GM23248 (cell line): Measurements from ENCODE around the gene NAPSA. TPM values are rescaled to one million over a fixed set of nuclear protein-coding genes. Genes with fewer than 3 reads are reported as not detected.

Experiments used
- DNase-seq: peaks from one replicate; pipeline ENCODE4 v3.0.0-alpha.2; 2015
- H2AFZ ChIP-seq: fragments of 200-600 bp; sonication (generic); 2 replicates; pipeline ENCODE4 v1.6.1; 2016; ENCODE audit warnings: antibody characterized with exemption
- H3F3A ChIP-seq: fragments of 200-600 bp; sonication (generic); 2 replicates; pipeline ENCODE4 v1.6.1; 2016; ENCODE audit warnings: mild to moderate bottlenecking, antibody characterized with exemption, mixed run types; ENCODE audit not compliant: insufficient read depth
- H3K27ac ChIP-seq: fragments of 200-600 bp; sonication (generic); 2 replicates; pipeline ENCODE4 v1.5.1; 2016; ENCODE audit warnings: mild to moderate bottlenecking
- H3K27me3 ChIP-seq: fragments of 200-600 bp; sonication (generic); replicated peaks from 2 replicates; pipeline ENCODE4 v1.6.1; 2016; ENCODE audit warnings: mild to moderate bottlenecking; ENCODE audit not compliant: insufficient read depth
- H3K36me3 ChIP-seq: fragments of 200-600 bp; sonication (generic); 2 replicates; pipeline ENCODE4 v1.6.1; 2016; ENCODE audit warnings: low read depth, mild to moderate bottlenecking
- H3K4me1 ChIP-seq: fragments of 200-600 bp; sonication (generic); 2 replicates; pipeline ENCODE4 v1.6.1; 2016; ENCODE audit warnings: mild to moderate bottlenecking; ENCODE audit not compliant: insufficient read depth
- H3K4me2 ChIP-seq: fragments of 200-600 bp; sonication (generic); one replicate; pipeline ENCODE4 v1.6.1; 2016; ENCODE audit warnings: mild to moderate bottlenecking; ENCODE audit not compliant: unreplicated experiment
- H3K4me3 ChIP-seq: fragments of 200-600 bp; sonication (generic); 2 replicates; pipeline ENCODE4 v1.5.1; 2016; ENCODE audit warnings: mild to moderate bottlenecking
- H3K79me2 ChIP-seq: fragments of 200-600 bp; sonication (generic); 2 replicates; pipeline ENCODE4 v1.6.1; 2016; ENCODE audit warnings: mild to moderate bottlenecking; ENCODE audit not compliant: insufficient read depth
- H3K9ac ChIP-seq: fragments of 200-600 bp; sonication (generic); 2 replicates; pipeline ENCODE4 v1.6.1; 2016; ENCODE audit warnings: mild to moderate bottlenecking
- H3K9me2 ChIP-seq: fragments of 200-600 bp; sonication (generic); 2 replicates; pipeline ENCODE4 v1.6.1; 2016; ENCODE audit warnings: mixed run types, mild to moderate bottlenecking, moderate library complexity; ENCODE audit not compliant: insufficient read depth
- H3K9me3 ChIP-seq: fragments of 200-600 bp; sonication (generic); one replicate; pipeline ENCODE4 v1.6.1; 2017; ENCODE audit warnings: low read depth
- H4K20me1 ChIP-seq: fragments of 200-600 bp; sonication (generic); 2 replicates; pipeline ENCODE4 v1.6.0; 2016; ENCODE audit not compliant: insufficient read depth
- EZH2 ChIP-seq: fragments of 200-600 bp; sonication (generic); IDR thresholded peaks from 2 replicates; pipeline ENCODE4 v1.6.1; 2018; ENCODE audit warnings: antibody characterized with exemption, mild to moderate bottlenecking; ENCODE audit not compliant: insufficient read depth, poor library complexity, severe bottlenecking
- EZH2phosphoT487 ChIP-seq: fragments of 200-600 bp; sonication (generic); IDR thresholded peaks from 2 replicates; pipeline ENCODE4 v1.6.1; 2018; ENCODE audit warnings: antibody characterized with exemption, moderate library complexity, mild to moderate bottlenecking, low read depth; ENCODE audit not compliant: insufficient read depth
- WGBS, 2 experiments: methylation state at CpG; one replicate each; pipeline ENCODE4 v1.1.6; 2015 to 2017; ENCODE audit warnings: low lambda C conversion rate in 2 of 2, low coverage in 1 of 2; ENCODE audit errors: missing lambda C conversion rate in 2 of 2; 5-methylcytosine and 5-hydroxymethylcytosine counted together
- in situ Hi-C: fragments of 300-500 bp; cut with MboI; formaldehyde crosslinking; loops from 2 replicates; pipeline ENCODE4 v1.15.0; 2020
- polyA plus RNA-seq: library from polyadenylated mRNA; unstranded; fragments of >200 nt; fragmentation: Nextera tagmentation; extraction: Ambion mirVana; gene quantifications from 2 replicates; pipeline ENCODE4 v1.2.1, GENCODE V29; 2016
- total RNA-seq: library from RNA; depleted of rRNA; stranded (reverse); fragments of >200 nt; shearing (Covaris generic); gene quantifications from 2 replicates; pipeline ENCODE4 v1.2.3, GENCODE V29; 2014; rRNA removed

Gene NAPSA
- 0.32 and 0.51 TPM in 2 replicates for total RNA-seq
- polyA plus RNA-seq, result 0.15 and 0.38 TPM in 2 replicates

GRCh38 chr19:50365434-50366306 is at the start of gene NAPSA:
Gene NAPSA, minus strand, starts transcription at chr19:50365639. Its CDS starts 18 bp downstream, at chr19:50365621.
- no peak within 1 kb of the TSS for H3K4me2 ChIP-seq
- no peak within 1 kb of the TSS for H3K27ac ChIP-seq
- no peaks in the 10 kb centered on the region for H3K9me3 ChIP-seq
- in situ Hi-C loops, result loop anchor here (25.0 kb wide), 2 partner anchors 422 to 547 kb away; partner anchors contain the start of genes ACP4 and KLK4
- H3K27me3 ChIP-seq, result no peaks in the 10 kb centered on the region
- no peaks in the 10 kb centered on the region for H3K79me2 ChIP-seq
- no peaks in the 10 kb centered on the region for H3K9me2 ChIP-seq
- H3K36me3 ChIP-seq, result no peaks in the 10 kb centered on the region
- H3K9ac ChIP-seq, result no peak within 1 kb of the TSS
- H3F3A ChIP-seq, result no peaks in the 10 kb centered on the region
- DNase-seq, result no peak
- no peak for TF ChIP-seq EZH2
- TF ChIP-seq EZH2phosphoT487, result no peak
- WGBS, 2 experiments, result 61 to 68% methylated on average over 10 to 11 of the region's 11 CpGs
- H4K20me1 ChIP-seq, result no peaks in the 10 kb centered on the region
- H3K4me1 ChIP-seq, result no peaks in the 10 kb centered on the region
- H3K4me3 ChIP-seq, result no peak within 1 kb of the TSS
- H2AFZ ChIP-seq, result no peak within 1 kb of the TSS

DNA sequence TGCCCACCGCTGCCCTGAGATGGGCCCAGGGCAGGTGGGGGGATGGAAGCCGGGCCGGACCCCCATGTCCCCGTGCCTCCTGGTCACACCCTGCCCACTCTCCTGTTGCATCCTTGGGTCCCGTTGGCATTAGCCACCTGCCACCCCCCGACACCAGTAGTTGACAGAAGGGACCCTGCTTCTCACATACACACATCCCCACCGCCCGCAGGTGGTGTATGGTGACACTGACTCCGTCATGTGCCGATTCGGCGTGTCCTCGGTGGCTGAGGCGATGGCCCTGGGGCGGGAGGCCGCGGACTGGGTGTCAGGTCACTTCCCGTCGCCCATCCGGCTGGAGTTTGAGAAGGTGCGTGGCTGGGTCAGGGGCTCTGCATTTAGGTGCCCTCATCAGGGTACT is 48.1 kb upstream of the NAPSA start:
- no peak for DNase-seq
- H3K9ac ChIP-seq, result no peak overlapping the region
- no peaks in the 10 kb centered on the region for H3K79me2 ChIP-seq
- WGBS, 2 experiments, result 99% methylated on average over 20 to 21 of the region's 21 CpGs
- TF ChIP-seq EZH2phosphoT487 (no peak), EZH2 (no peak)
- peaks cover 2% of the 10 kb centered on the region; the same call in 1 of the 2 replicates for H3K27me3 ChIP-seq
- H3K4me2 ChIP-seq, result no peak overlapping the region
- no peak overlapping the region for H3K27ac ChIP-seq
- no peaks in the 10 kb centered on the region for H4K20me1 ChIP-seq
- H3F3A ChIP-seq, result no peaks in the 10 kb centered on the region
- in situ Hi-C loops, result no loop called here
- no peak overlapping the region for H2AFZ ChIP-seq
- H3K4me3 ChIP-seq, result no peak overlapping the region
- H3K9me3 ChIP-seq, result no peaks in the 10 kb centered on the region
- H3K4me1 ChIP-seq, result no peaks in the 10 kb centered on the region
- H3K9me2 ChIP-seq, result no peaks in the 10 kb centered on the region
- no peaks in the 10 kb centered on the region for H3K36me3 ChIP-seq

DNA sequence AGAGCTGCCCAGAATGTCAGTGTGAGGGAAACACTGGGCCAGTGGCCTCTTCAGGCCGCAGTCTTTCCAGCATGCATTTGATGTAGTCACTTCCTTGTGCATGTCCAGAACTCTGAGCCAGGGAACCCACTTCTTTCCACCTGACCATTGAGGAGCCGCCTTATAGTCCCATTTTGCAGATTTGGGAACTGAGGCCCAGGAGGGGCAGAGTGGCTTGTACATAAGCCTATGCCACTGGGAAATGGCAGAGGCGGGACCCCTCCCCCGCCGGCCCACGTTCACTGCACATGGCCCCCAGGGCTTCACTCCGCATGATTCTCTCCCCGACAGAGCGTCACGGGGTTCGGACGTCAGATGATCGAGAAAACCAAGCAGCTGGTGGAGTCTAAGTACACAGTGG is 47.7 kb upstream of the NAPSA start:
- Histone ChIP-seq H3K36me3 (no peaks in the 10 kb centered on the region), H3K9me3 (no peaks in the 10 kb centered on the region), H3F3A (no peaks in the 10 kb centered on the region), H3K9me2 (no peaks in the 10 kb centered on the region), H3K4me3 (no peak overlapping the region), H3K4me1 (no peaks in the 10 kb centered on the region), H2AFZ (no peak overlapping the region), H3K4me2 (no peak overlapping the region), H3K27me3 (no peaks in the 10 kb centered on the region), H3K79me2 (no peaks in the 10 kb centered on the region), H3K9ac (no peak overlapping the region), H3K27ac (no peak overlapping the region), H4K20me1 (no peaks in the 10 kb centered on the region)
- DNase-seq, result no peak
- TF ChIP-seq EZH2 (no peak), EZH2phosphoT487 (no peak)
- in situ Hi-C loops, result no loop called here
- 97% methylated on average over 13 of the region's 13 CpGs for WGBS, 2 experiments

- Histone ChIP-seq H3K36me3 (no peaks in the 10 kb centered on the region), H3K79me2 (no peaks in the 10 kb centered on the region), H3K9me2 (no peaks in the 10 kb centered on the region), H3F3A (no peaks in the 10 kb centered on the region), H3K4me3 (no peak overlapping the region), H3K4me2 (no peak overlapping the region), H2AFZ (no peak overlapping the region), H3K9me3 (no peaks in the 10 kb centered on the region), H4K20me1 (no peaks in the 10 kb centered on the region), H3K27ac (no peak overlapping the region), H3K27me3 (no peaks in the 10 kb centered on the region), H3K4me1 (no peaks in the 10 kb centered on the region), H3K9ac (no peak overlapping the region)
- in situ Hi-C loops, result no loop called here
- DNase-seq, result no peak
- 94 to 100% methylated on average over 2 of the region's 2 CpGs for WGBS, 2 experiments
- no peak for TF ChIP-seq EZH2
- TF ChIP-seq EZH2phosphoT487, result no peak
These were observed 47.0 kb upstream of the NAPSA start for GRCh38 chr19:50412419-50412818.
